Kidney epithelial cell (primary cell): ENCODE results near the gene THBD. TPM values are rescaled to one million over a fixed set of nuclear protein-coding genes. Genes with fewer than 3 reads are reported as not detected.

Experiments used
- DNase-seq: peaks from one replicate; pipeline ENCODE4 v3.0.0-alpha.2; 2010; ENCODE audit warnings: low read depth
- H3K27me3 ChIP-seq: 2 replicates; pipeline ENCODE4 v1.6.0; 2011; ENCODE audit warnings: low read length; ENCODE audit not compliant: control insufficient read depth, insufficient read depth
- H3K36me3 ChIP-seq: 2 replicates; pipeline ENCODE4 v1.5.1; 2011; ENCODE audit warnings: low read length; ENCODE audit not compliant: control insufficient read depth, insufficient read depth
- H3K4me3 ChIP-seq: 2 replicates; pipeline ENCODE4 v1.5.1; 2011; ENCODE audit warnings: low read depth, mild to moderate bottlenecking, control low read depth, low read length
- total RNA-seq: library from RNA; depleted of rRNA; stranded (reverse); fragments of >200 nt; gene quantifications from 2 replicates; pipeline ENCODE4 v1.2.3, GENCODE V29; 2015
- TF ChIP-seq, protein P1 (sequence below): IDR thresholded peaks from 2 replicates; pipeline ENCODE4 v1.5.1; 2011; ENCODE audit warnings: mild to moderate bottlenecking, moderate library complexity, low read length, control low read depth, inconsistent platforms; ENCODE audit not compliant: insufficient read depth, poor library complexity, severe bottlenecking

The THBD gene
- total RNA-seq, 1 donor from 2014 or later: 17.1 TPM

DNA sequence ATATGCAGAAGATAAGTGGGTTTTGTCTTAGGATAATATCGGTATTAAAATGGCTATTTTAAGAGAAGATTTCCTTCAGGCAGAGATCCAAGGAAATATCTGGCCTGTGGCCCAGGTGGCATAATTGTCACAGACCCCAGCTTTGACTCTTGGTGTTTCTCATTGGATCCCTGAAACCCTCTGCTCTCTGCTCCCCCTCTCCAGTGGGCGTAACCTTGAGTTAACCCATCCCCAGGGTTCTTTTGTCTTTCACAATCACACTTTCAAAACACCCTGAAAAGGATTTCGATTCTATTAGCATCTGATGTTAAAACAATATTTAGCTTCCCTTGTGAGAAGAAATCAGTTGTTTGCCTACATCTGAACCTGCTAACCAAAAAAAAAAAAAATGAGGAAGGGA is 7.2 kb downstream of the THBD start:
- no peak for DNase-seq
- H3K27me3 ChIP-seq: peaks cover 19% of the 10 kb centered on the region
- H3K36me3 ChIP-seq: no peaks in the 10 kb centered on the region
- TF ChIP-seq, protein P1, sequence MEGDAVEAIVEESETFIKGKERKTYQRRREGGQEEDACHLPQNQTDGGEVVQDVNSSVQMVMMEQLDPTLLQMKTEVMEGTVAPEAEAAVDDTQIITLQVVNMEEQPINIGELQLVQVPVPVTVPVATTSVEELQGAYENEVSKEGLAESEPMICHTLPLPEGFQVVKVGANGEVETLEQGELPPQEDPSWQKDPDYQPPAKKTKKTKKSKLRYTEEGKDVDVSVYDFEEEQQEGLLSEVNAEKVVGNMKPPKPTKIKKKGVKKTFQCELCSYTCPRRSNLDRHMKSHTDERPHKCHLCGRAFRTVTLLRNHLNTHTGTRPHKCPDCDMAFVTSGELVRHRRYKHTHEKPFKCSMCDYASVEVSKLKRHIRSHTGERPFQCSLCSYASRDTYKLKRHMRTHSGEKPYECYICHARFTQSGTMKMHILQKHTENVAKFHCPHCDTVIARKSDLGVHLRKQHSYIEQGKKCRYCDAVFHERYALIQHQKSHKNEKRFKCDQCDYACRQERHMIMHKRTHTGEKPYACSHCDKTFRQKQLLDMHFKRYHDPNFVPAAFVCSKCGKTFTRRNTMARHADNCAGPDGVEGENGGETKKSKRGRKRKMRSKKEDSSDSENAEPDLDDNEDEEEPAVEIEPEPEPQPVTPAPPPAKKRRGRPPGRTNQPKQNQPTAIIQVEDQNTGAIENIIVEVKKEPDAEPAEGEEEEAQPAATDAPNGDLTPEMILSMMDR: no peak
- no peak overlapping the region for H3K4me3 ChIP-seq

DNA sequence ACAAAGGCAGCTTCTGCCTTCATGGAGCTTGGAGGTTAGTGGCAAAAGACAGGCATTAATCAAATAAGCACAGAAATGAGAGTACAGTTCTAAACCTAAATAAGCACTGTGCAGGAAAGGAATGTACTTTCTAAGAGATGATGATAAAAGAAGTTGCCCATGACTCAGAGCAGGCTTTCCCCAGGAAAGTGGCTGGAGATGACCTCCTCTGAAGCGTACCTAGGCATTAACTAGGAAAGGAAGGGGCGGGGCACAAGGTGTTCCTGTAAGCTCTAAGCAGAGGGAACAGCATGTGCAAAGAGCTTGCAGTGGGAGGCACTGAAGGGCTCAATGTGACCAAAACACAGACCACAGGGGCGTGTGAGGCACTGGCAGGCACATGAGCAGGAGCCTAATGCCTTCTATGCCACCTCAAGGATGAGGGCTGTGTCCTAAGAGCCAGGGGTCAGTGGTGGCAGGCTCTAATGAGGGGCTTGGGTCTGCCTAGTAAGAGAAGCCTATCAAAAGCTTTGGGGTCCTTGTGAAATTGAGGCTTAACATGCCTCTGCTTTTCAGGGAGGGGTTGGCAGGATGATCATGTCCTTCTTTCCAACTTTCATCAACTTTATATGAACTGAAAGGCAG is 9.5 kb downstream of the THBD start:
- Histone ChIP-seq H3K4me3 (no peak overlapping the region), H3K27me3 (peaks cover 36% of the 10 kb centered on the region), H3K36me3 (no peaks in the 10 kb centered on the region)
- TF ChIP-seq, protein P1: no peak
- no peak for DNase-seq

DNA sequence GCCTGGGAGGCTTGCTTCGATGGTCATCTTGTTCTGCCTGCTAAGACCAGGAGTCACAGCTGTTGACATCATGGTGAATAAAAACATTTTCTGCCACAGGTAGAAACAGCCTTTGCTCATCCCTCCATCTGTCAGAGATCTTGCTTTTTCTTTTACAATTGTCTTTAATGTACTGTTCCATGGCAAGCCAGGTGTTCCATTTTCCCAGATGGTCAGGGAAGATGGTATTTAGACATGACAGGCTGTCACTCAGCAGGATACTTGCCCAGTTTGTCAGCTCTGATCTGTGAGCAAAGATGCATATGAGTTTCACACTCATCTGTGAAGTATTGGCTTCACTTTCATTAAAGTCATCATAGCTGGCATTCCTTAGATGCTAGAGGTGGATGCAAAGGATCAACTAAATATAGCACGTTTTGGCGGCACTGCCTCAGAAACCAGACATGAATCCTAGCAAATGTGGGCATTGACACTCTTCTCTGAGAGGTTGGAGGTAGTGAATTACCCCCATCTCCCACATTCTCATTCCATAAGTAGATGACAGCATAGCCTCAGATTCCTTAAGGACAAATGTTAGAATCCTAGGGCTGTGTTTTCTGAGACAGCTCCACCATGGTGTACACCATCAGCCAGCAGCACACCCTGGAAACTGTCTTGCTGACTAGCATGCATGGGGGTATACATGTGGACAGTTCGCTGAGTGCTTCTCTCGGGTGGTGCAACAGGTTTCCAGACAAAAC is 10.2 kb downstream of the THBD start:
- Histone ChIP-seq H3K4me3 (no peak overlapping the region), H3K27me3 (peaks cover 42% of the 10 kb centered on the region), H3K36me3 (no peaks in the 10 kb centered on the region)
- no peak for DNase-seq
- TF ChIP-seq, protein P1: no peak

DNA sequence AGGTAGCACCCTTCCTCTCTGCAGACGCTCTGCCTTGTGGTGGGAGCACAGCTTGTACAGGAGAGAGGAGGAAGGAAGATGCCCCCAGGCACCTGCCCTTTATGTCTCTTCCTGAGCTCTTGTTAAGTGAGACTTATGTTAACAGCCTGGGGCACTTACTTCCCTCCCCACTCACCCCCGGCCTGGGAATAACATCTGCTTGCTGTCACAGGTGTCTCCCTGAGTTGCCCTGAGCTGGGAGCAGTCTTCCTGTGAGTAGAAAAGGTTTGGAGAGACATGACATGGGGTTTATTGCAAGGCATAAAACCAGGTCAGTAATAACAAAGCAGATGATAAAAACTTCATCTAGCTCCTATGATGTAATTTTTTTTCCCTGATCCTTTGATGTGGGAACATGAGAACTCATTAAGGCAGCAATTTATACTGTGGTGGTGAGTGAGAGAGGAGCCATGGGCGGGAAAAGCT is 12.4 kb downstream of the THBD start:
- Histone ChIP-seq H3K36me3 (no peaks in the 10 kb centered on the region), H3K27me3 (peaks cover 37% of the 10 kb centered on the region), H3K4me3 (no peak overlapping the region)
- TF ChIP-seq, protein P1: no peak
- no peak for DNase-seq

DNA sequence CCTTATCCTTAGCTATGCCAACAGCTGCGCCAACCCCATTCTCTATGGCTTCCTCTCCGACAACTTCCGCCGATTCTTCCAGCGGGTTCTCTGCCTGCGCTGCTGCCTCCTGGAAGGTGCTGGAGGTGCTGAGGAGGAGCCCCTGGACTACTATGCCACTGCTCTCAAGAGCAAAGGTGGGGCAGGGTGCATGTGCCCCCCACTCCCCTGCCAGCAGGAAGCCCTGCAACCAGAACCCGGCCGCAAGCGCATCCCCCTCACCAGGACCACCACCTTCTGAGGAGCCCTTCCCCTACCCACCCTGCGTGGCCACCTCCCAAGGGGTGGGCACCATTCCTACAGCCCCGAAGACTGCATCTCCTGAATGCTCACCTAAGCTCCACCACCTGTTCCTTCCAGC is 13.1 kb downstream of the THBD start:
- H3K36me3 ChIP-seq: no peaks in the 10 kb centered on the region
- H3K4me3 ChIP-seq: no peak overlapping the region
- DNase-seq: no peak
- peaks cover 37% of the 10 kb centered on the region for H3K27me3 ChIP-seq
- TF ChIP-seq, protein P1: no peak
